A673 (cell line): Measurements from ENCODE around the gene CD86. TPM values are rescaled to one million over a fixed set of nuclear protein-coding genes. Genes with fewer than 3 reads are reported as not detected.

Experiments used
- BruUV-seq: library from RNA; stranded (reverse); fragments of 400-500 nt; replicated peaks from 2 replicates; lab custom pipeline; 2021; lab: Mats Ljungman, UMichigan
- CTCF ChIA-PET: fragments of 300-600 bp; sonication (Branson Sonifier 250); formaldehyde crosslinking; loops from one replicate; lab custom pipeline; 2022; ENCODE audit warnings: antibody characterized with exemption; lab: Charles Lee
- POLR2A ChIA-PET: fragments of 300-600 bp; sonication (Branson Sonifier 250); formaldehyde crosslinking; loops from one replicate; lab custom pipeline; 2022; ENCODE audit warnings: antibody characterized with exemption; ENCODE audit not compliant: low non-redundant PET; lab: Charles Lee
- DNase-seq: peaks from one replicate; pipeline ENCODE4 v3.0.0-alpha.2; 2015; ENCODE audit warnings: low spot score
- H3K27ac ChIP-seq: fragments of 200-600 bp; sonication (generic); 2 replicates; pipeline ENCODE4 v1.5.1; 2016; ENCODE audit warnings: mixed run types, low read depth, mild to moderate bottlenecking, mixed read lengths, antibody characterized with exemption, low read length; ENCODE audit not compliant: poor library complexity, severe bottlenecking
- H3K27me3 ChIP-seq: fragments of 200-600 bp; sonication (generic); replicated peaks from 2 replicates; pipeline ENCODE4 v1.6.1; 2017; ENCODE audit warnings: mixed run types, low read depth, mild to moderate bottlenecking, mixed read lengths, antibody characterized with exemption, low read length; ENCODE audit not compliant: insufficient read depth, poor library complexity
- H3K36me3 ChIP-seq: fragments of 200-600 bp; sonication (generic); 2 replicates; pipeline ENCODE4 v1.6.1; 2016; ENCODE audit warnings: mixed run types, mild to moderate bottlenecking, mixed read lengths, antibody characterized with exemption, low read length; ENCODE audit not compliant: insufficient read depth, poor library complexity, severe bottlenecking
- H3K4me1 ChIP-seq: fragments of 200-600 bp; sonication (generic); 2 replicates; pipeline ENCODE4 v1.6.1; 2017; ENCODE audit warnings: mixed run types, mild to moderate bottlenecking, mixed read lengths, antibody characterized with exemption, low read length; ENCODE audit not compliant: insufficient read depth, poor library complexity, severe bottlenecking
- H3K4me3 ChIP-seq: fragments of 200-600 bp; sonication (generic); 2 replicates; pipeline ENCODE4 v1.5.1; 2016; ENCODE audit warnings: low read depth, mixed run types, mild to moderate bottlenecking, mixed read lengths, low read length; ENCODE audit not compliant: poor library complexity, severe bottlenecking
- H3K9me3 ChIP-seq: fragments of 200-600 bp; sonication (generic); 2 replicates; pipeline ENCODE4 v1.6.1; 2016; ENCODE audit warnings: mixed run types, low read depth, mild to moderate bottlenecking, mixed read lengths, antibody characterized with exemption, low read length; ENCODE audit not compliant: poor library complexity, severe bottlenecking
- CTCF ChIP-seq: fragments of 300-800, 200-600 bp; sonication (generic); conservative IDR thresholded peaks from 2 replicates; pipeline ENCODE4 v1.5.1; 2017; ENCODE audit warnings: low read depth, mild to moderate bottlenecking, antibody characterized with exemption, low read length, moderate library complexity, mixed read lengths
- EZH2 ChIP-seq: fragments of 200-600 bp; sonication (generic); IDR thresholded peaks from 2 replicates; pipeline ENCODE4 v1.6.1; 2017; ENCODE audit warnings: borderline replicate concordance, low read depth, mild to moderate bottlenecking, mixed read lengths, antibody characterized with exemption, low read length; ENCODE audit not compliant: poor library complexity, severe bottlenecking
- intact Hi-C: fragments of 100-400 bp; cut with micrococcal nuclease; formaldehyde crosslinking; loops from one replicate; pipeline ENCODE4 v1.10.0; 2022; ENCODE audit not compliant: unreplicated experiment
- total RNA-seq: library from RNA; stranded (reverse); gene quantifications from 2 replicates; pipeline ENCODE4 v1.2.3, GENCODE V29; 2021

The CD86 gene
- total RNA-seq, 1 experiment from 2014 or later = not detected

- Histone ChIP-seq H3K9me3 (no peaks in the 10 kb centered on the region), H3K4me3 (no peak overlapping the region), H3K36me3 (no peaks in the 10 kb centered on the region), H3K27ac (no peak overlapping the region), H3K27me3 (no peaks in the 10 kb centered on the region), H3K4me1 (no peaks in the 10 kb centered on the region)
- DNase-seq = no peak
- ChIA-PET CTCF (no interaction called here), POLR2A (no interaction called here)
- no TSS peak for BruUV-seq
- TF ChIP-seq EZH2 (no peak), CTCF (no peak)
- intact Hi-C loops = no loop called here
Observed at GRCh38 chr3:122052968-122053367, 2.2 kb upstream of the CD86 start.

GRCh38 chr3:122057671-122058070 lies 2.5 kb downstream of the CD86 start:
- ChIA-PET POLR2A (interaction anchor here (0.6 kb wide), 1 partner anchor 96 kb away, joined by 3 read pairs; no protein-coding TSS in a partner anchor), CTCF (no interaction called here)

GRCh38 chr3:122058294-122058693 lies 3.1 kb downstream of the CD86 start:
- Histone ChIP-seq H3K27me3 (no peaks in the 10 kb centered on the region), H3K27ac (no peak overlapping the region), H3K4me1 (no peaks in the 10 kb centered on the region), H3K4me3 (no peak overlapping the region), H3K9me3 (no peaks in the 10 kb centered on the region), H3K36me3 (no peaks in the 10 kb centered on the region)
- DNase-seq = no peak
- CTCF ChIA-PET = no interaction called here
- BruUV-seq = no TSS peak
- TF ChIP-seq EZH2 = no peak
- no peak for TF ChIP-seq CTCF
- POLR2A ChIA-PET = interaction anchor here (0.6 kb wide), 1 partner anchor 97 kb away, joined by 3 read pairs; no protein-coding TSS in a partner anchor
- intact Hi-C loops = no loop called here

More at GRCh38 chr3:122057671-122058070, 2.5 kb downstream of the CD86 start:
- DNase-seq = no peak
- intact Hi-C loops = no loop called here
- Histone ChIP-seq H3K9me3 (no peaks in the 10 kb centered on the region), H3K27me3 (no peaks in the 10 kb centered on the region), H3K4me3 (no peak overlapping the region), H3K27ac (no peak overlapping the region), H3K36me3 (no peaks in the 10 kb centered on the region), H3K4me1 (no peaks in the 10 kb centered on the region)
- TF ChIP-seq EZH2 (no peak), CTCF (no peak)
- BruUV-seq = no TSS peak
